Measurements from ENCODE around the gene FRG1.
"Not testable (repeated sequence)": the region's sequence is repeated elsewhere in the genome, so short reads cannot be mapped to it uniquely, and the experiment has no call there.

Gene FRG1

DNA sequence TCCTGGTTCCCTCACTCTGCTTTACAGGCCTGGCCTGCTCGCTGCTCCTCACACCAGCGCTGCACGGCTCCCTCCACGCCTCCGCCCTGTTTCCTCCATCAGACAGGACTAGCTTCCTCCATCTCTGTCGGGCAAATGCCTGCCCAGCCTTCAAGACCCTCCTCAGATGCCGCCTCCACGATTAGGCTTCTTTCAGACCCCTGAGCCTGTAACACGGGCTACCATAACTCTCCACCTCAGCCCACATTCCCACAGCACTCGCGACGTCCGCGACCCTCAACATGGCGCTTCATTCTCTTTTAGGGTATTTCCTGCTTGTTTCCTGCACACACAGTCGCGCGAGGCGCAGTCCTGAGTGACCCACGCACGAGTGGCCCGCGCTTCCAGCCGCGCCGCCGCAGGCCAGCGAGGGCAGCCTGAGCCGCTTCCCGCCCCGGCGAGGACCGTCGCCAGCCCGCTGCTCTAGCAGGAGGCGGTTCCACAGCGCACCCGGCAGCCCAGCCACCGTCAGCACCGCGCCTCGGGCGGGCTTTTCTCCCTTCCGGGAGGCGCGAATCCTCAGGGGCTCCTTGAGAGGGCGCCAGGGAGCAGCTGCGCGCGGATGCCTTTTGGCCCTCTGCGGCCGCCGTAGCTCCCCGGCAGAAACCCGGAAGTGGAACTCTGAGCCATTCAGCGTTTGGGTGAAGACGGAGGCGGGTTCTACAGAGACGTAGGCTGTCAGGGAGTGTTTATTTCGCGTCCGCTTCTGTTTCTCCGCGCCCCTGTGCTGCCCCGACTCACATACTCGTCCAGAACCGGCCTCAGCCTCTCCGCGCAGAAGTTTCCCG lies at the start of gene FRG1:
Gene FRG1, plus strand, starts transcription at position 695 of the 827 bp plus-strand sequence. CDS start 138 bp downstream, outside the sequence.
- Mint-ChIP-seq H3K27ac (peak within 1 kb of the TSS; percentile 33 to 95 (median 92)), H3K27me3 (ENCODE audit: low read depth) (no peaks in the 10 kb centered on the region), H3K36me3 (ENCODE audit: low read depth) (peaks cover 19% of the 10 kb centered on the region)

GRCh38 chr4:189897667-189898066 lies 43.0 kb upstream of the FRG1 start:
- Mint-ChIP-seq H3K27me3 (ENCODE audit: low read depth) (no peaks in the 10 kb centered on the region), H3K4me1 (no peaks in the 10 kb centered on the region), H3K4me3 (no peak overlapping the region), H3K27ac (no peak overlapping the region), H3K9me3 (peaks cover 16% of the 10 kb centered on the region), H3K36me3 (ENCODE audit: low read depth) (no peaks in the 10 kb centered on the region)
- TF ChIP-seq, protein P1, sequence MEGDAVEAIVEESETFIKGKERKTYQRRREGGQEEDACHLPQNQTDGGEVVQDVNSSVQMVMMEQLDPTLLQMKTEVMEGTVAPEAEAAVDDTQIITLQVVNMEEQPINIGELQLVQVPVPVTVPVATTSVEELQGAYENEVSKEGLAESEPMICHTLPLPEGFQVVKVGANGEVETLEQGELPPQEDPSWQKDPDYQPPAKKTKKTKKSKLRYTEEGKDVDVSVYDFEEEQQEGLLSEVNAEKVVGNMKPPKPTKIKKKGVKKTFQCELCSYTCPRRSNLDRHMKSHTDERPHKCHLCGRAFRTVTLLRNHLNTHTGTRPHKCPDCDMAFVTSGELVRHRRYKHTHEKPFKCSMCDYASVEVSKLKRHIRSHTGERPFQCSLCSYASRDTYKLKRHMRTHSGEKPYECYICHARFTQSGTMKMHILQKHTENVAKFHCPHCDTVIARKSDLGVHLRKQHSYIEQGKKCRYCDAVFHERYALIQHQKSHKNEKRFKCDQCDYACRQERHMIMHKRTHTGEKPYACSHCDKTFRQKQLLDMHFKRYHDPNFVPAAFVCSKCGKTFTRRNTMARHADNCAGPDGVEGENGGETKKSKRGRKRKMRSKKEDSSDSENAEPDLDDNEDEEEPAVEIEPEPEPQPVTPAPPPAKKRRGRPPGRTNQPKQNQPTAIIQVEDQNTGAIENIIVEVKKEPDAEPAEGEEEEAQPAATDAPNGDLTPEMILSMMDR (IDR thresholded peaks at IDR 0.05; ENCODE audit: unreplicated experiment in 3 of 3) = no peak

More for the DNA sequence above, at the start of gene FRG1:
- TF ChIP-seq, protein P1 (IDR thresholded peaks at IDR 0.05; ENCODE audit: unreplicated experiment in 3 of 3) = peak; percentile 97 to 99 (median 98)
- Mint-ChIP-seq H3K4me3 (peak within 1 kb of the TSS; percentile 83 to 98 (median 96)), H3K4me1 (peaks cover 20% of the 10 kb centered on the region), H3K9me3 (peaks cover 9% of the 10 kb centered on the region)

GRCh38 chr4:189899481-189900015 lies 41.1 kb upstream of the FRG1 start:
- not testable (repeated sequence) for H3K4me1 Mint-ChIP-seq; H3K36me3 Mint-ChIP-seq (ENCODE audit: low read depth); H3K4me3 Mint-ChIP-seq; H3K9me3 Mint-ChIP-seq; H3K27me3 Mint-ChIP-seq (ENCODE audit: low read depth); H3K27ac Mint-ChIP-seq

GRCh38 chr4:189904420-189905027 lies 36.1 kb upstream of the FRG1 start:
- not testable (repeated sequence) for H3K36me3 Mint-ChIP-seq (ENCODE audit: low read depth); H3K4me3 Mint-ChIP-seq; H3K27ac Mint-ChIP-seq; H3K27me3 Mint-ChIP-seq (ENCODE audit: low read depth); H3K9me3 Mint-ChIP-seq; H3K4me1 Mint-ChIP-seq
- TF ChIP-seq, protein P1 (IDR thresholded peaks at IDR 0.05; ENCODE audit: unreplicated experiment in 3 of 3) = peak; percentile 59 to 67 (median 61)

- Mint-ChIP-seq H3K9me3 (peaks cover 24% of the 10 kb centered on the region), H3K4me3 (no peak overlapping the region), H3K4me1 (no peaks in the 10 kb centered on the region), H3K36me3 (ENCODE audit: low read depth) (no peaks in the 10 kb centered on the region), H3K27ac (no peak overlapping the region), H3K27me3 (ENCODE audit: low read depth) (no peaks in the 10 kb centered on the region)
- TF ChIP-seq, protein P1 (IDR thresholded peaks at IDR 0.05; ENCODE audit: unreplicated experiment in 3 of 3) = peak in 1 of 3 experiments; percentile 12
Observed at GRCh38 chr4:189912170-189912569, 28.5 kb upstream of the FRG1 start.

- Mint-ChIP-seq H3K27me3 (ENCODE audit: low read depth) (no peaks in the 10 kb centered on the region), H3K4me1 (no peaks in the 10 kb centered on the region), H3K9me3 (peaks cover 47% of the 10 kb centered on the region), H3K36me3 (ENCODE audit: low read depth) (no peaks in the 10 kb centered on the region), H3K27ac (no peak overlapping the region), H3K4me3 (no peak overlapping the region)
- TF ChIP-seq, protein P1 (IDR thresholded peaks at IDR 0.05; ENCODE audit: unreplicated experiment in 3 of 3) = no peak
Observed at GRCh38 chr4:189917161-189917891, 23.3 kb upstream of the FRG1 start.

Measured in nephron (organoid).